Activated T-cell treated with anti-CD3 and anti-CD28 coated beads, Interleukin-2, amount 50 U/mL, for 1 hour (primary cell): ENCODE data around the gene DRG1.
A peak's percentile ranks its signal among the peaks of the same experiment; 100 is the strongest.
"Not testable (repeated sequence)": the region's sequence is repeated elsewhere in the genome, so short reads cannot be mapped to it uniquely, and the experiment has no call there.

Source experiments
- DNase-seq: peaks from one replicate; pipeline ENCODE4 v3.0.0-alpha.2; 2020

DRG1 gene

GRCh38 chr22:31399211-31400022, at the start of gene DRG1:
TSS of gene DRG1 (plus strand) at chr22:31399604. CDS start at chr22:31399684, 80 bp downstream.
- peak; percentile 97 for DNase-seq

- DNase-seq = no peak
These were observed 49.4 kb upstream of the DRG1 start for GRCh38 chr22:31349960-31350359.

- no peak for DNase-seq
These were observed 49.0 kb upstream of the DRG1 start for GRCh38 chr22:31350410-31350863.

GRCh38 chr22:31354515-31354914, 44.9 kb upstream of the DRG1 start:
- DNase-seq = no peak

- DNase-seq = no peak
These were observed 39.4 kb upstream of the DRG1 start for GRCh38 chr22:31360029-31360428.

GRCh38 chr22:31361743-31362142, 37.7 kb upstream of the DRG1 start:
- no peak for DNase-seq

GRCh38 chr22:31363885-31364465, 35.4 kb upstream of the DRG1 start:
- no peak for DNase-seq

- DNase-seq = no peak
These were observed 32.0 kb upstream of the DRG1 start for GRCh38 chr22:31367426-31367825.

- no peak for DNase-seq
These were observed 21.8 kb upstream of the DRG1 start for GRCh38 chr22:31377612-31378011.

GRCh38 chr22:31378123-31378522, 21.3 kb upstream of the DRG1 start:
- no peak for DNase-seq

- DNase-seq = not testable (repeated sequence)
These were observed 20.8 kb upstream of the DRG1 start for GRCh38 chr22:31378651-31379050.

- DNase-seq = no peak
These were observed 5.5 kb upstream of the DRG1 start for GRCh38 chr22:31393893-31394292.

GRCh38 chr22:31394326-31394725, 5.1 kb upstream of the DRG1 start:
- DNase-seq = no peak

- no peak for DNase-seq
These were observed 1.2 kb upstream of the DRG1 start for GRCh38 chr22:31398231-31398630.

GRCh38 chr22:31400023-31400397, 606 bp downstream of the DRG1 start:
- DNase-seq = no peak

- DNase-seq = not testable (repeated sequence)
These were observed 2.9 kb downstream of the DRG1 start for GRCh38 chr22:31402350-31402749.

- no peak for DNase-seq
These were observed 26.1 kb downstream of the DRG1 start for GRCh38 chr22:31425331-31426050.

- no peak for DNase-seq
These were observed 32.5 kb downstream of the DRG1 start for GRCh38 chr22:31431950-31432349.

- DNase-seq = no peak
These were observed 36.7 kb downstream of the DRG1 start for GRCh38 chr22:31436132-31436531.

- no peak for DNase-seq
These were observed 40.4 kb downstream of the DRG1 start for GRCh38 chr22:31439808-31440207.

GRCh38 chr22:31440681-31441080, 41.3 kb downstream of the DRG1 start:
- DNase-seq = no peak

- no peak for DNase-seq
These were observed 42.2 kb downstream of the DRG1 start for GRCh38 chr22:31441652-31442051.

GRCh38 chr22:31442768-31443489, 43.5 kb downstream of the DRG1 start:
- no peak for DNase-seq
